ENCODE measurements around the gene WIZ. TPM values are rescaled to one million over a fixed set of nuclear protein-coding genes. Genes with fewer than 3 reads are reported as not detected.

Gene WIZ
- total and polyA plus RNA-seq, 7 donors = 16.6 to 39.1 (median 22.9) TPM

DNA sequence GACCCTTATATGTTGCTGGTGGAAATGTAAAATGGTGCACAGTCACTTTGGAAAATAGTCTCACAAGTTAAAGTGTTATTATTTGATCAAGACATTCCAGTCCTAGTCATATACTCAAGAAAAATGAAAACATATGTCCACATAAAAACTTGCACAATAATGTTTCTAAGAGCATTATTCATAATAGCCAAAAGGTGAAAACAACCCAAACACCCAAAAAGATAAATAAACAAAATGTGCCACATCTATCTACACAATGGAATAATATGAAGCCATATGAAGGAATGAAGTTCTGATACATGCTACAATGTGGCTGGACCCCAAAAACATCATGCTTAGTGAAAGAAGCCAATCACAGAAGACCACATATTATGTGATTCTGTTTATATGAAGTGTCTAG, 55.8 kb downstream of the WIZ start:
- no peak overlapping the region for H3K27ac ChIP-seq
- H3K27me3 ChIP-seq (ENCODE audit: insufficient read depth in 3 of 3, low read length in 2 of 3) = no peaks in the 10 kb centered on the region
- TF ChIP-seq, protein P1, sequence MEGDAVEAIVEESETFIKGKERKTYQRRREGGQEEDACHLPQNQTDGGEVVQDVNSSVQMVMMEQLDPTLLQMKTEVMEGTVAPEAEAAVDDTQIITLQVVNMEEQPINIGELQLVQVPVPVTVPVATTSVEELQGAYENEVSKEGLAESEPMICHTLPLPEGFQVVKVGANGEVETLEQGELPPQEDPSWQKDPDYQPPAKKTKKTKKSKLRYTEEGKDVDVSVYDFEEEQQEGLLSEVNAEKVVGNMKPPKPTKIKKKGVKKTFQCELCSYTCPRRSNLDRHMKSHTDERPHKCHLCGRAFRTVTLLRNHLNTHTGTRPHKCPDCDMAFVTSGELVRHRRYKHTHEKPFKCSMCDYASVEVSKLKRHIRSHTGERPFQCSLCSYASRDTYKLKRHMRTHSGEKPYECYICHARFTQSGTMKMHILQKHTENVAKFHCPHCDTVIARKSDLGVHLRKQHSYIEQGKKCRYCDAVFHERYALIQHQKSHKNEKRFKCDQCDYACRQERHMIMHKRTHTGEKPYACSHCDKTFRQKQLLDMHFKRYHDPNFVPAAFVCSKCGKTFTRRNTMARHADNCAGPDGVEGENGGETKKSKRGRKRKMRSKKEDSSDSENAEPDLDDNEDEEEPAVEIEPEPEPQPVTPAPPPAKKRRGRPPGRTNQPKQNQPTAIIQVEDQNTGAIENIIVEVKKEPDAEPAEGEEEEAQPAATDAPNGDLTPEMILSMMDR (IDR thresholded peaks at IDR 0.05) = no peak
- ATAC-seq (no peak), DNase-seq (no peak)
- intact Hi-C loops (cut with DNase I) = no loop called here
- H3K36me3 ChIP-seq (ENCODE audit: insufficient read depth in 1 of 2, low read depth in 1 of 2) = peaks cover 21 to 88% of the 10 kb centered on the region in 2 donors
- no peak overlapping the region for H3K4me3 ChIP-seq
- peaks cover 10% of the 10 kb centered on the region for H3K4me1 ChIP-seq
- H3K9me3 ChIP-seq = no peaks in the 10 kb centered on the region

DNA sequence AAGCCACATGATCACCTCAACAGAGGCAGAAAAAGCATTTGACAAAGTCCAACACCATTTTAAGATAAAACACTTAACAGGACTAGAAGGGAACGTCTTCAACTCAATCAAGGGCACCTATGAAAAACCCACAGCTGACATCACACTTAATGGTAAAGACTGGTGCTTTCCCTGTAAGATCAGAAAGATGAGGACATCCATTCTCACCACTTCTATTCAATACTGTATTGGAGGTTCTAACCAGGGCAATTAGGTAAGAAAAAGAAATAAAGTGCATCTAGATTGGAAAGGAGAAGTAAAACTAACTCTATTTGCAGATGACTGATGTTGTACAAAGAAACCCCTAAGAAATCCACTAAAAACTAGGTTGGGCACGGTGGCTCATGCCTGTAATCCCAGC, 58.9 kb downstream of the WIZ start:
- intact Hi-C loops (cut with DNase I) = no loop called here
- 83 to 90% (median 84%) methylated on average over 2 of the region's 2 CpGs for WGBS, 3 donors
- no peak for ATAC-seq

DNA sequence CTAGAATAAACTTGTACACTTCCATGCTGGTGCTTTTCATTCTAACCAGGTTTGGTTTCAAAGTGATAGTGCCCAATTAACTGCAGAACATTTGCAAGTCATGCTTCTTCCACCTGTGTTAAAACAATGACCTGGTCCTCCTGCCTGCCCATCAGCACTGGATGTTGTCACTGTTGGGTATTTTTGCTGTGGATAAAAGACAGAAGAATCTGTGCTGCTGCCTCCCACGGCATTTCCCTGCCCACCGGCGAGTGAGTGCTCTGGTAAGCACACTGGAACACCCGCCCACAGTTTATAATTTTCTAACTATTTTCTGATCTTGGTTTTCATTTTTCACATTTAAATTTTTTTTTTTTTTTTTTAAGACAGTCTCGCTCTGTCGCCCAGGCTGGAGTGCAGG, 67.9 kb downstream of the WIZ start:
- TF ChIP-seq, protein P1 (IDR thresholded peaks at IDR 0.05) = no peak
- intact Hi-C loops (cut with DNase I) = no loop called here
- Histone ChIP-seq H3K27me3 (ENCODE audit: insufficient read depth in 3 of 3, low read length in 2 of 3) (no peaks in the 10 kb centered on the region), H3K36me3 (ENCODE audit: insufficient read depth in 1 of 2, low read depth in 1 of 2) (peaks cover 0 to 37% of the 10 kb centered on the region in 2 donors), H3K4me3 (no peak overlapping the region), H3K4me1 (peaks cover 19% of the 10 kb centered on the region), H3K9me3 (no peaks in the 10 kb centered on the region), H3K27ac (no peak overlapping the region)
- 86 to 97% (median 87%) methylated on average over 6 of the region's 6 CpGs for WGBS, 3 donors
- DNase-seq (peak in 1 of 2 donors; percentile 11), ATAC-seq (no peak)

More for the DNA sequence above, 58.9 kb downstream of the WIZ start:
- TF ChIP-seq, protein P1 (IDR thresholded peaks at IDR 0.05) = no peak
- Histone ChIP-seq H3K27me3 (ENCODE audit: insufficient read depth in 3 of 3, low read length in 2 of 3) (no peaks in the 10 kb centered on the region), H3K36me3 (ENCODE audit: insufficient read depth in 1 of 2, low read depth in 1 of 2) (peaks cover 0 to 74% of the 10 kb centered on the region in 2 donors), H3K27ac (no peak overlapping the region), H3K9me3 (no peaks in the 10 kb centered on the region), H3K4me3 (no peak overlapping the region), H3K4me1 (peaks cover 3% of the 10 kb centered on the region)
- no peak for DNase-seq

DNA sequence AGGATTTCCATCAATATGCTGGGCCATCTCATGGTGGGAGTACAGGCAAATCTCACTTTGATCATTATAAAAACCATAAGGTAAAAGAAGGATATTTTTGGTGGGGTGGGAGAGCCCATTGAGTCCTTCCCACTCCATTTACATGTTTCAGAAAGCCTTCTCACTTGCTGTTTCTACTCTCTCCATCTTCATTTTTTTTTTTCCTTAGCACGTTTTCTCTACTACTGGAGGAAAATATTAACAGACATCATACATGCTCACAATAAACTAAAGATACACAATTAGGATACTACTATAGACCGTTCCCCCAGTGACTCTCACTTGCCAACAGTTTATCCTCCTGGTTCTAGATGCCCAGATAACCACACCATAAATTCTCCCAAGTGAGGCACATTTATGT, 68.3 kb downstream of the WIZ start:
- 49 to 86% (median 63%) methylated on average over 2 of the region's 2 CpGs for WGBS, 3 donors
- intact Hi-C loops (cut with DNase I) = no loop called here
- Histone ChIP-seq H3K9me3 (no peaks in the 10 kb centered on the region), H3K4me3 (no peak overlapping the region), H3K4me1 (peaks cover 23% of the 10 kb centered on the region), H3K36me3 (ENCODE audit: insufficient read depth in 1 of 2, low read depth in 1 of 2) (peaks cover 0 to 32% of the 10 kb centered on the region in 2 donors), H3K27me3 (ENCODE audit: insufficient read depth in 3 of 3, low read length in 2 of 3) (no peaks in the 10 kb centered on the region), H3K27ac (peak overlapping the region; percentile 1)
- TF ChIP-seq, protein P1 (IDR thresholded peaks at IDR 0.05) = no peak
- ATAC-seq (no peak), DNase-seq (no peak)

All from psoas muscle (tissue), 8 donors.